ENCODE results near the gene MCOLN3.

MCOLN3 gene, protein sequence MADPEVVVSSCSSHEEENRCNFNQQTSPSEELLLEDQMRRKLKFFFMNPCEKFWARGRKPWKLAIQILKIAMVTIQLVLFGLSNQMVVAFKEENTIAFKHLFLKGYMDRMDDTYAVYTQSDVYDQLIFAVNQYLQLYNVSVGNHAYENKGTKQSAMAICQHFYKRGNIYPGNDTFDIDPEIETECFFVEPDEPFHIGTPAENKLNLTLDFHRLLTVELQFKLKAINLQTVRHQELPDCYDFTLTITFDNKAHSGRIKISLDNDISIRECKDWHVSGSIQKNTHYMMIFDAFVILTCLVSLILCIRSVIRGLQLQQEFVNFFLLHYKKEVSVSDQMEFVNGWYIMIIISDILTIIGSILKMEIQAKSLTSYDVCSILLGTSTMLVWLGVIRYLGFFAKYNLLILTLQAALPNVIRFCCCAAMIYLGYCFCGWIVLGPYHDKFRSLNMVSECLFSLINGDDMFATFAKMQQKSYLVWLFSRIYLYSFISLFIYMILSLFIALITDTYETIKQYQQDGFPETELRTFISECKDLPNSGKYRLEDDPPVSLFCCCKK

DNA sequence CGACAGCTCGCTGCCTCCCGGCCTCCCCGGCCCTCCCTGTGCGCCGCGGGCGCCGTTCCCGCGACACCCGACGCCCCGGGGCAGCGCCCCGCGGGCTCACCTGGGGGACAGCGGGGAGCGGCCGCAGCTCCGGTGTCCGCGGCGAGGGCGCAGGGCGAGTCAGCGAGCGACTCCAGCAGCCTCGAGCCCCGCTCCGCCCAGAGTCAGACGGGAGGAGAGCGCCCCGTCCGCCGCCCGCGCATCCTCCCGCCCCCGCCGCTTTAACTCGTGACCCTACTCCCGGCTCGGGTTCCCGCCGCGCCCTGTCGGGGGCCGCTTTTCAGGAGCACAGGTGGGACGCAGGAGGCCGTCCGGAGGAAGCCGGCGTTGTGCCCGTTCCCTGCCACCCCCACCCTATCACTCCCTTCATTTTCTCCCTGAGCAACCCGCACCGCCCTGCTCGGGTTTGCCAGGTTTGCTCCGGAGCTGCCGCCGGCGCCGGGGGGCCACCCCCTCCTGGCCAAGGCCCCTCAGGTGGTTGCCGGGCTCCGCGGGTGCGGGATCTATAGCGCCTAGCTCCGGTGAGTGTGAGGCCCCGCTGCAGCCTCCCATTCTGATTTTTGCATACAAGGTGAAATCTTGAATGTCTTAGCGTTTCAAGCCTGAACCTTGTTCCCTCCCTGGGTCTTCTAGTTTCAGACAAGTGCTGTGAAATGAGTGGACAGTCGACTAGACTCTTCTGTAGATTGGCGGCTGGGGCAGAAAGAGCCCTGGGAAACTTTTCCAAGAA is at the start of gene MCOLN3:
Gene MCOLN3, minus strand, starts transcription at position 205 of the 769 bp plus-strand sequence. CDS start 3,140 bp downstream, outside the sequence.
- peak; percentile 39 for DNase-seq (ENCODE audit: low read depth)

DNA sequence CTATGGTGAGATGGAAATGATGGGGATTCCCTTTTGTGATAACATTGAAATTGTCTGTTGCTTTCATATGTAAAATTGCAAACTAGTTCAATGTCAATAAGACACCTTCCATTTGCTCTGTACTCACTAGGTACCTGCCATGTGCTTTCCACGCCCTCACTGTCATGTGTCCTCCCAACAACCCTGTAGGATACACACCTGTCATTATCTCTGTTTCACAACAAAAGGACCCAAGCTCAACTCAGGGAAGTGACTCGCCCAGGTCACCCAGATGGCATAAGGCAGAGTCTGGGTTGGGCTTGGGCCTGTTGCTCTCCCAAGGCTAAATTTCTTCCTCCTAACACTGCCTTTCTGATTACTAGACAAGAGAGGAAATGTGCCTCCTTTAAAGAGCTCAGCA is 45.3 kb upstream of the MCOLN3 start:
- no peak for DNase-seq (ENCODE audit: low read depth)

DNA sequence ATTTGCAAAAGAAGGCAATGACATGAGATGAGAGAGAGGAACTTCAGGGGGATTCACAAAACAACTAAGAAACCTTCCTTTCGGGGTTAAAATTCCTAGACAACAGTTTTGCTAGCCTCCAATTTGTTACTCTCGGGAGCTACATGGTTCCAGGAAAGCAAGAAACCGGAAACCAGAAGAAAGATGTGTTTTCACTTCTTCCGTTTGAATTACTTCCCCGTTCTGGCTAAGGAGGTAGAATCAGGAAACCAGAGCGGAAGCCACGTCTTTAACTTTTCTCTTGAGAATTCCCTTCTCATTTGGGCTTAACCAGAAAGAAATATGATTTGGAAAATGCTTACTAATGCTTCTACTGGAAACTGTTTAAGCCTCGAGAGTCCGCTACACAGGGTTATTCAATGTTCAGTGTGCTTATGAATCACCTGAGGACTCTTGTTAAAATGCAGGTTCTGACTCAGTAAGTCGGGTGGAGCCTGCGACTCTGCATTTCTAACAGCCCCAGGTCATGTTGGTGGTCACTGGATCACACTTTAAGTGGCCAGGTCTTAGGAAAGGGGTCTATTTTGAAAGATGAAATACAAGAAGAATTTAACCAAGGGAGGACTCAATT is 43.5 kb upstream of the MCOLN3 start:
- DNase-seq (ENCODE audit: low read depth): no peak

DNA sequence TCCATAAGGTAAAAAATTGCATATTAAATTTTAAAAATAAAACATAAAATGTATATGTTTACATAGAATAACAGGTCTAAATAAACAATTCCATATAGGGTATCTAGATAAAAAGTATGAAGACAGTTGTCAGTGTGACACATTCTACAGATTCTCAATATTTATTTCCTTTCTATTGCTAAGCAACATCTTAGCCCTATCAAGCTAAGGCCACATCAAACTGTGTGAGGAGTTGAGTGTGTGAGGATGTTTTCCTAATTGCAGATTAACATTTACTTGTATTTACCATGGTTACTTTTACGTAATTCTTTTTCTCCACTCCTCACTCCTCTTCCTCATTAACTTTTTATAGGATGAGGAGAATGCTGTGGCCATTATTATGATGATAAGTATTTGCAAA is 41.9 kb upstream of the MCOLN3 start:
- DNase-seq (ENCODE audit: low read depth): no peak

DNA sequence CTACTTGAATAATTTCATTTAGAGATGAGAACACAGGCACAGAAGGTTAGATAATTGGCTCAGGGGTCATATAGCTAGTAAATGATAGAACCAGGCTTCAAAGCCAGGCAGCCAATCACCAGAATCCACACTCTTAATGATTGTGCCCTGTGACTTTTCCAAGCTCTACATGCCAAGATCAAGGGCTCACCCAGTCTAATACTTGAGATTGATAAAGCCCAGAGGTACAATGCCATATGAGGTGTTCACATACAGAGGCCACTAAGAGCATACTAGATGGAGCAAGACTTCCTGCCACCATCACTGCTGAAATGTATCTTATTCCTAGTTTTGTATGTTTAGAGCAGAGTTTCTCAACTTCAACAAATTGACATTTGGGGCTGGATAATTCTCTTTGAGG is 40.9 kb upstream of the MCOLN3 start:
- no peak for DNase-seq (ENCODE audit: low read depth)

DNA sequence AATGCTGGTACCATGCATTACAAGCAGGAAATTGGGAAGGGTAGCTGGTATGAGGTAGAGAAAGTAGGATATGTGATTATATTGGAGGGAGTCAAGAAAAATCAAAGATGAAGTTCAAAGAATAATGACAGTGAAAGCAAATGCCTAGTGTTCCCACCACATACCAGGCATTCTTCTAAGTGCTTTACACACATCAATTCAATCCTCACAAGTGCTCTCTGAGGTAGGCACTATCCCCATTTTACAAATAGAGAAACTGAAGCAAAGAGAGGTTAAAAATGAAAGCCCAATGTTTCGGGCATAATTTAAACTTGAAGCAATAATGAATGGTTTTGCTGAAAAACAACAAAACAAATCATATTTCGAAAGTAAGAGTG is 40.1 kb upstream of the MCOLN3 start:
- DNase-seq (ENCODE audit: low read depth): no peak

DNA sequence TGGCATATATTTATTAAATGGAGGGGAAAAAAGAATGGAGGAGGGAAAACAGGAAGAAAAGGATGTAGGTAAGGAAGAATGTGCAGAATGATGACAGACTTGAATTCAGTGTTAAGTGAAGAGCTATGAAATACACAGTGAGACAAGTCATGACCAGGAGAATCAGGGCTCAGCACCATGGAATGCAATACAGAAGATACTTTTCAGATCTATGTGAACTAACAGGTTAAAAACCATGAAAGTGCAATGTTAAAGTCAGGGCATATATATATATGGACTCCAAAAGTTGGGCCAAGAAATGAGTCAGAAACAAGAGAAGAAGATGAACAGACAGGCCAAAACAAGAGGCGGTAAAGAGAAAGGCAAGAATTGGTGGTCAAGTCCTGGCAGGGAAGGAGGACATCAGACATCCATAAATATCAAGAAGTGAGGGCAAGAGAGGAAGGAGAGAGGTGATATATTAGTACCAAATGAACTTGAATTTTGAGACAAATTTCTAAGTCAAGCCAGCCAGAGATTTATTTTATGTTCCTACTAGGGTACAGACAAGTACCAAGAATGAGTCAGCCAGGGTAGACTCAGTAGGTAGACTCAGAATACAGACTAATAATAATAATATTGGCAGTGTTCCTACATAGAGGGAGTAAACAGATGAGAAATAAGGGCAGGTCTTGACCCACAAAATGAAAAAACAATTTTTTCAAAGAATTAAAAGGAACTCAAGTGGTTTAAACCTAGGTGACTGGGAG is 39.5 kb upstream of the MCOLN3 start:
- DNase-seq (ENCODE audit: low read depth): no peak

DNA sequence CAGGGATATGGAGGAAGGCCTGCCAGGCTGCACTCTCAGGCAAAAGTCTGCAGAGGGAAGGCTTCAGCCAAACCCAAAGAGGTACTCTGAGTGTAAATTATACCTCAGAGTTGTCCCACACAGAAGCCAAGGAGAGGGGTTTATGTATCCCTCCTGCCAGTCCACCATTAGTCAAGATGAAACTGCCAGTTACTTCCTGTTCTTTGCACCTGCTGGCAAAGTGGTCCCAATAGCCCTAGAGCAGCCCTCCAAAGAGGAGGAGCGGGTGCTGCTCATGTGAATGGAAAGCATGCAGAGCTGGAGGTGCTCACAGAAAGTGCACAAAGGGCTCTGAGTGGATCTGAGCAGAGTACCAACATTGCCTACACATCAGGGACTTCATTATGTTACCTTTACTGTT is 37.1 kb upstream of the MCOLN3 start:
- no peak for DNase-seq (ENCODE audit: low read depth)

DNA sequence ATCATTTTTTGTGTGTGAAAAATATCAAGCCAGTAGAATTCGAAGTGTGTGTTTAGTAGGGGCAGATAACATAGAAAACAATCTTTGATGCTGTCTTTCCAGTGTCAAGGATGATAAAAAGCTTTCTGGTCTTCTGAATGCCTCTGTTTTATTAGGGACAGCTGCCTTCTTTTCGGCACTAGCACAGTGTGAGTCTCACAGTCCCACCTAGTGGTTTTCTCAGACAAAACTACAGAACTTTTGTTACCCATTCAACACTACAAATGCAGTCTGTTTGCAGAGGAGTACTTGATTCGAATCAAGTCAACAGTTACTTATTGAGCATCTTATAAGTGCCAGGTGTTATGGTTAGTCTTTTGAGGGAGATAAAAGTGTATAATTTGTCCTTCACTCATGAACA is 30.6 kb upstream of the MCOLN3 start:
- DNase-seq (ENCODE audit: low read depth): no peak

DNA sequence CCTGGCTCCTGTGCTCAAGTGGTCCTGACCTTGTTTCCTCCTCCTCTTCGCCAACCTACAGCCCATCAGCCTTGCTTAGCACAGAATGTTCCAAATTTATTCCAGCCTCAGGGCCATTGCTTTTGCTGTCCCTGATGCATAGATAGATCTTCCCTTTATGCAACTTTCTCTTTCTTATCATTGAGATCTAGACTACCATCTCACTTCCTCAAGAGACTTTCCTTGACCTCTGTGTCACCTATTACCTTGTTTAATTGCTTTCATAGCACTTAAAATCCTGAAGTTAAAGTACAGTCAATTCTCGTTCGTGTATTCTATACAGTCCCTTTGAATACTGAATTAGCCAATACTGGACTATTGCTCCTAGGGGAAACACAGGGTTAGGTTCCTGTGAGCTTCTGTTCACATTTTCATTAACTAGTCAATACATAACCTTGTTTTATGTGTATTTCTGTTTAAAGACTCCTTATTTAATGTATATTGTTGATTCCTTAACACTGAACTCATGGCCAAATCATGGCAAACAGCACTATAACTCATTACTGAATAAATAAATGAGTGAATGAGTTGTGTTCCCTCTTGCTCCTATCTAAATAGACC is 26.2 kb upstream of the MCOLN3 start:
- no peak for DNase-seq (ENCODE audit: low read depth)

DNA sequence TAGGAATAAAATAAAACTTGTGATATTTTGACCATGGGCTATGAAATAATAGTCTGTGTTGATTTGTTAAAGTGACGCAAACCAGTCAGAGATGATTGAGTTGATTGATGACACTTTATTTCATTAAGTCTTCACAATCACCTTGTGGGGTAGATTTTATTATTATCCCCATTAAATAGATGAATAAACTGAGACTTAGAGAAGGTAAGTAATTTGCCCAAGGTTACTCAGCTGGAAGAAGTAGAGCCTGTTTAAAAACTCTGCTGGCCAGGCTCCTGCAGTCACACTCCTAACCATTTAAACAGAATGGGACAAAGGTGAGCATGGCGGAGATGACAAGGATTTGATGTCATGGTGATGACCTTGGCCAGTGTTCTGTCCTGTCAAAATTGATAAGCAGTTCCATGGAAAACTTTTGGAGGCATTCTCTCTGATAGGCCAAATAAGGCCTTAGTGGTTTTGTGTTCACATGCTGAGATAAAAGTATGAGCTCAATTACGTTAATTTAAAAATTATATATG is 22.7 kb upstream of the MCOLN3 start:
- no peak for DNase-seq (ENCODE audit: low read depth)

DNA sequence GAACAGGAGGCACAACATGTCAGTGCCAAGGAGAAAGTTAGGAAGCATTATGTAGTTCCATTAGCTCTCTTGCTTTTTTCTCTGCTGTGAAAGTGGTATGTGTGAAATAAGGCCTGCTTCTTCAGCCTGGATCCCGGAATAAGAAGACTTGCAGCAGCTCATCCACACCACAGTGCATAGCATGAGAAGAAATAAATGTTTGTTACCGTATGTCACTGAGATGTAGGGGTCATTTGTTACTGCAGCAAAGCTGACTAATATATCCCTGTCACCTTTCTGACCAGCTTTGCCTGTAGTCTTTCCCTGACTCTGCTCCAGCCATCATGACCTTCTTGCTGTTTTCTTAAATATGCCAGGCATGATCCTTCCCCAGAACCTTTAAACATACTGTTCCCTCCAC is 20.5 kb upstream of the MCOLN3 start:
- no peak for DNase-seq (ENCODE audit: low read depth)

DNA sequence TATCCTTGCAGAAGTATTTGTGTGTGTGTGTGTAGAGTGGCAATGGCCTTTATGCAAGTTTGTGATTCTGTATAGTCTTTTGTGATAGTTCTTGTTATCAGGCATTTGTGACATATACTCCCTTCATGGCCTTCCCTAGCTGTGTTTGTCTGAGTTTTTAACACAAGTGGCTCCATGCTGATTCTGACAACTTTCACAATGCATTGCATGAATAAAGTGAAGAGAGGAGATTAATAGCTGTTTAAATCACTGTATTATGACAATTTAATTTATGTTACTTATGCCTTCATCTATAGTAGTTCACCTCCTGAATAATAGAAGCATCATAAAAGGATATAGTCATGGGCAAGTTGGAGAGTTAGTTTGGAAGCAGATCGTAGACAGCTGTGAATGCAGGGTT is 17.2 kb upstream of the MCOLN3 start:
- no peak for DNase-seq (ENCODE audit: low read depth)

DNA sequence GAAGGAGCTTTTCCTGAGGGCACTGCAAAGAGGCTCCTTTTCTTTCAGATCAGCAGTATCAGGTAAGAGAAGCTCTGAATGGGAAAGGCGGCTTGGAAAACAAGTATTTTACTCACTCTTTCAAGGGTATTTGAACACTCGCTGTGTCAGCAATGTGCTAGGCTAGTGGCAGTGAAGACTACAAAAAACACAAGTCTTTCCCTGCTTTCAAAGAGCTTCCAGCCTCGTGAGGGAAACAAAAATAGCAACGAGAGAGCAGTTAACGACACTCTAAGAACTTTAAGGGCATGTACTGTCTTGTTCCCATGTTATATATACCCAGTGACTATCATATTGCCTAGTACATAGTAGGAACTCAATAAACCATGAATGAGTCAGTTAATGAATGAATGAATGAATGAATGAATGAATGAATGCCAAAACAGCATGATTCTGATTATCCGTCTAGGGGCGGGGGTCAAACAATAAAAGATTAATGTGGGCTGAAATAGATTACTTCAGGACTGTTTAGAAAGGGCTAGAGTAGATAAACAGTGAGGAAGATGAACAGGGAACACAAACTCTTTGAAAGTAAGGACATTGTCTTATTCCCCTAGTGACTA is 14.2 kb upstream of the MCOLN3 start:
- DNase-seq (ENCODE audit: low read depth): no peak

DNA sequence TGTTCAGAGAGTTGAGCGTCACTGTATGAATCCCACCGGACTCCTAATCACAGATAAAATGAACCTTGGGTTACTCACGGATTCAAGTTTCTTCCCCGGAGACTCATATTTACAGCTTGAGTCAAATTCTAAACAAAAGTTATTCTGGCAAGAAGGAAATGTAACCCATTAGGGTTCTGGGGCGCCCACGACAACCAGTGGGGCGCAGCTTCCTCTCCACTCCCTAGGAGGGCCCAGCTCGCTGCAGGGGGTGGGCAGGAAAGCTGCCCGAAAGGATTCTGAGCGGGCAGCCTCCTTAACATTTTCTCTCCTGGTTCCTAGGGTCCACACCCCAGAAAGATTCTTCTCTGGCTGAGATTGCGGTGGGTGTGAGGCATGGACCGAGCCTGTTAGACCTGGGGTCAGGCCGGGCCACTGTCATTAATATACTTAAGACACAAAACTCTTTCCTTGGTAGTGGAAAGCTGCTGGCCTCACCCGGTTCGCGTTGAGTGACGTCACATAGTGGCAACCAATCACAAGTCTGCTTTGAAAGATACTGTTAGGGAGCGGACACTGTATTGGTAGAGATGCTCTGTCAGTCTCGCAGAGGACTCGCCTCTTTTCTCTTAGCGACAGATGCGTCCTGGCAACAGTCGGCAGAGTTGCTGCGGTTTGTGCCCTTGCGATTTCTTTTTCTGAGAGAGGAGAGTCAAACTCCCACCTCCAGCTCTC is 13.6 kb upstream of the MCOLN3 start:
- peak; percentile 79 for DNase-seq (ENCODE audit: low read depth)

DNA sequence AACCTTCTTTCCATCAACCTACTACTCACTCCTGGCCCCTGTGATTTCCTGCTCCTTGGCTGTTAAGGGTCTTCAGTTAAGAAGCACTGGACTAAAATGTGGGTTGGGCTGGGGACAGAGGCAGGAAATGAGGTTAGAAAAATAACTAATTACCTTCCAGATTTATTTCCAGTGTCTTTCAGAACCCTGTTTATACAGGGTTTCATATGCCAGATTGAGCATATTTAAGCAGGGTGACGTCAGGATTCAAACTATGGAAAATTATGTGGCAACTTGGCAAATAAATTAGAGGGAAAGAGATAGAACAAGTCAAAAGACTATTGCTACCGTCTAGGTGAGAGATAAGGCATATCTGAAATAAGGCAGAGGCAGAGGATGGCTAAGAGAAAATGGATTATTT is 11.7 kb upstream of the MCOLN3 start:
- DNase-seq (ENCODE audit: low read depth): no peak

DNA sequence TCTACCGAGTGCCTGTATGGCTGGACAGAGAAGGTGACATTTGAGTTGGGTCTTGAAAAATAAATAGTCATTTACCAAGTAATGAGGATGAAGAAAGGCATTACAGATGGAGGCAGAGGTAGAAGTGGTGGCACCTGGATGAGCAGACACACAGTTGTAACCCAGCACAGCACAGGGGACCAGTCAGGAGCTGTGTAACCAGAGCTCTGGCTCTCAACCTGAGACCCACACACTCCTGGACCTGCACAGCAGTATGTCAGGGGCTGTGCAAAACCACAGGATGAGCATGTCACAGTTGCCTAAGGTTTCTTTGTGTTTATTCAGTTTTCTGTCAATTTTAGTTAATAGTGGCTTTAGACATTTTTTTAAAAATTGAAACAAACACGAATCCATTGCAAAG is 11.3 kb upstream of the MCOLN3 start:
- DNase-seq (ENCODE audit: low read depth): no peak

DNA sequence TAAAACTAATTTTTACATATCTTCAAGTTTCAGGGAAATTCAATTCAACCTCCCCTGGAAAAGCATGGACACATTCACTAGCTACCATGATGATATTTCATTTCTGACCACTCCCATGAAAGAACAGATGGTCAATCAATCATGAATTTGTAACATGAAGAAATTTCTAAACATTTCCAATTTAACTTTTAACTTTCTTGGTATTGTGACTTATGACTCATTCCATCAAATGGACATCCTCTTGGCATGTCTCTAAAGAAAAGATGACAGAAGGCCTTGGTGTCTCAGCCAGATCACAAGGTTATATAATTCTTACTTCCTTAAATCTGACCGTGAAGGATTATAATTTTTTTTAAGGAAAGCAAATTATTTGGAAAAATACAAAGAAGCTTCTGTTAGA is 10.5 kb upstream of the MCOLN3 start:
- DNase-seq (ENCODE audit: low read depth): no peak

DNA sequence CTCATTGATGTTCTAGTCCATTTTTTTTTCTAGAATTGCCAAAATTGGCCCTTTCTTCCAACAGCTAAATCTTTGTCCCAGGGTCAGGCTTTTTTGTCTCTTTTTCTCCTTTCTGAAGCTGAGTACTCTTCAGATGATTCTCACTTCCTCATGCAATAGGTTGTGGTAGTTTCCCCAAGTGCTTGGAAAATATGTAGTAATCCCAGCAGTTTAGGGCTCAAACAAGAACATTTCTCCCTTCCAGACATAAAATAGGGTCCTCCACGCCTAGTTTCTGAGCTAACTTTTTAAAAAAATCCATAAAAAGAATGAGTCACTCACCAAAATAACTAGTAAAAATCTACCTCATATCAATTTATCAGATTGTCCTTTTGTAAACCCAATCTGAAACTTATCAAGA is 10.0 kb upstream of the MCOLN3 start:
- DNase-seq (ENCODE audit: low read depth): no peak

DNA sequence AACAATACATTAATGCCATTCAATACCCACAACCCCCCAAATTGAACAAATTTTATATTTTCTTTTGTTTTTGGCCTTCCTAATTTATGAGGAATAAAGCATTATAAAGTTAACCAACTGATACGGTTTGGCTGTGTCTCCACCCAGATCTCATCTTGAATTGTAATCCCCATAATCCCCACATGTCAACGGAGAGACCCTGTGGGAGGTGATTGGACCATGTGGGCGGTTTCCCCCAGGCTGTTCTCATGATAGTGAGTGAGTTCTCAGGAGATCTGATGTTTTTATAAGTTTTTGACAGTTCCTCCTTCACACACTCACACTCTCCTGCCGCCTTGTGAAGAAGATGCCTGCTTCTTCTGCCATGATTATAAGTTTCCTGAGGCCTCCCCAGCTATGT is 6.4 kb upstream of the MCOLN3 start:
- no peak for DNase-seq (ENCODE audit: low read depth)
